NCI-H2196 treated with DMSO at 0.1 percent for 48 hours (cell line): ENCODE measurements around the gene IPMK.
"Not testable (repeated sequence)": the region's sequence is repeated elsewhere in the genome, so short reads cannot be mapped to it uniquely, and the experiment has no call there.

ENCODE experiments used
- DNase-seq: peaks from one replicate; lab custom pipeline; 2025; ENCODE audit not compliant: unreplicated experiment; lab: John Stamatoyannopoulos, UW

Gene IPMK

GRCh38 chr10:58229856-58230255, 37.8 kb downstream of the IPMK start:
- not testable (repeated sequence) for DNase-seq

- no peak for DNase-seq
These were observed 42.0 kb downstream of the IPMK start for GRCh38 chr10:58225654-58226053.

- DNase-seq = no peak
These were observed 46.8 kb downstream of the IPMK start for GRCh38 chr10:58220769-58221451.

GRCh38 chr10:58219875-58220274, 47.8 kb downstream of the IPMK start:
- no peak for DNase-seq

- DNase-seq = no peak
These were observed 50.1 kb downstream of the IPMK start for GRCh38 chr10:58217612-58218011.

GRCh38 chr10:58212622-58213021, 55.1 kb downstream of the IPMK start:
- no peak for DNase-seq

- no peak for DNase-seq
These were observed 57.5 kb downstream of the IPMK start for GRCh38 chr10:58210160-58210559.

- DNase-seq = no peak
These were observed 58.0 kb downstream of the IPMK start for GRCh38 chr10:58209669-58210068.

GRCh38 chr10:58206251-58206650, 61.4 kb downstream of the IPMK start:
- DNase-seq = no peak

- no peak for DNase-seq
These were observed 66.0 kb downstream of the IPMK start for GRCh38 chr10:58201704-58202103.

GRCh38 chr10:58189269-58189668, 78.4 kb downstream of the IPMK start:
- DNase-seq = no peak

GRCh38 chr10:58184120-58184670, 83.5 kb downstream of the IPMK start:
- DNase-seq = no peak

- no peak for DNase-seq
These were observed 87.0 kb downstream of the IPMK start for GRCh38 chr10:58180666-58181065.

GRCh38 chr10:58179238-58179637, 88.5 kb downstream of the IPMK start:
- no peak for DNase-seq

- no peak for DNase-seq
These were observed 88.9 kb downstream of the IPMK start for GRCh38 chr10:58178811-58179210.

GRCh38 chr10:58177362-58177947, 90.2 kb downstream of the IPMK start:
- DNase-seq = no peak

- no peak for DNase-seq
These were observed 91.4 kb downstream of the IPMK start for GRCh38 chr10:58175990-58176900.

GRCh38 chr10:58174831-58175230, 92.9 kb downstream of the IPMK start:
- no peak for DNase-seq

GRCh38 chr10:58173391-58173790, 94.3 kb downstream of the IPMK start:
- no peak for DNase-seq

GRCh38 chr10:58171146-58171545, 96.5 kb downstream of the IPMK start:
- no peak for DNase-seq

GRCh38 chr10:58164517-58164916, 103.2 kb downstream of the IPMK start:
- no peak for DNase-seq

GRCh38 chr10:58158806-58159205, 108.9 kb downstream of the IPMK start:
- no peak for DNase-seq
